Mesendoderm (in vitro differentiated cells): ENCODE data around the gene DCUN1D2.

ENCODE experiments used
- DNase-seq: peaks from one replicate; pipeline ENCODE4 v3.0.0; 2013
- H2AK5ac ChIP-seq: 2 replicates; pipeline ENCODE4 v1.6.1; 2013; ENCODE audit warnings: low read length, inconsistent platforms
- H2BK120ac ChIP-seq: 2 replicates; pipeline ENCODE4 v1.6.1; 2013; ENCODE audit warnings: low read depth, mild to moderate bottlenecking, low read length, moderate library complexity, mixed read lengths
- H2BK15ac ChIP-seq: replicated peaks from 2 replicates; pipeline ENCODE4 v1.6.1; 2013; ENCODE audit warnings: low read depth, mild to moderate bottlenecking, moderate library complexity
- H2BK5ac ChIP-seq: 2 replicates; pipeline ENCODE4 v1.6.1; 2013; ENCODE audit warnings: low read length, inconsistent platforms
- H3K18ac ChIP-seq: 2 replicates; pipeline ENCODE4 v1.6.1; 2013; ENCODE audit warnings: mild to moderate bottlenecking, low read length, mixed read lengths
- H3K23ac ChIP-seq: one replicate; pipeline ENCODE4 v1.6.1; 2013; ENCODE audit warnings: low read length
- H3K27ac ChIP-seq: 2 replicates; pipeline ENCODE4 v1.5.1; 2013; ENCODE audit warnings: low read depth, mild to moderate bottlenecking, inconsistent platforms, low read length, moderate library complexity
- H3K27me3 ChIP-seq: 2 replicates; pipeline ENCODE4 v1.6.1; 2013; ENCODE audit warnings: low read length, control low read depth, mild to moderate bottlenecking, inconsistent platforms; ENCODE audit not compliant: insufficient read depth, poor library complexity
- H3K36me3 ChIP-seq: 2 replicates; pipeline ENCODE4 v1.6.1; 2013; ENCODE audit warnings: low read length, inconsistent platforms; ENCODE audit not compliant: control insufficient read depth, insufficient read depth
- H3K4ac ChIP-seq: one replicate; pipeline ENCODE4 v1.6.1; 2013; ENCODE audit warnings: low read depth, mild to moderate bottlenecking, low read length, moderate library complexity
- H3K4me1 ChIP-seq: 2 replicates; pipeline ENCODE4 v1.6.1; 2013; ENCODE audit warnings: low read depth, low read length, inconsistent platforms; ENCODE audit not compliant: control insufficient read depth
- H3K4me2 ChIP-seq: 2 replicates; pipeline ENCODE4 v1.6.1; 2013; ENCODE audit warnings: low read length
- H3K4me3 ChIP-seq: 2 replicates; pipeline ENCODE4 v1.5.1; 2013; ENCODE audit warnings: mild to moderate bottlenecking, low read length
- H3K56ac ChIP-seq: one replicate; pipeline ENCODE4 v1.6.1; 2013; ENCODE audit warnings: low read length
- H3K79me1 ChIP-seq: 2 replicates; pipeline ENCODE4 v1.6.1; 2013; ENCODE audit warnings: low read length, inconsistent platforms
- H3K79me2 ChIP-seq: 2 replicates; pipeline ENCODE4 v1.6.1; 2013; ENCODE audit warnings: mild to moderate bottlenecking, low read length; ENCODE audit not compliant: control insufficient read depth, insufficient read depth
- H3K9ac ChIP-seq: 2 replicates; pipeline ENCODE4 v1.6.1; 2013; ENCODE audit warnings: low read length, inconsistent platforms
- H4K5ac ChIP-seq: one replicate; pipeline ENCODE4 v1.6.1; 2013; ENCODE audit warnings: low read length
- H4K8ac ChIP-seq: one replicate; pipeline ENCODE4 v1.6.1; 2013; ENCODE audit warnings: low read depth, mild to moderate bottlenecking, control low read depth, low read length, moderate library complexity
- WGBS: extraction: QIAGEN DNeasy Blood & Tissue Kit; methylation state at CpG from one replicate; pipeline ENCODE4 v1.1.7; 2013; ENCODE audit warnings: low lambda C conversion rate, missing lambda C conversion rate; ENCODE audit not compliant: insufficient coverage; ENCODE audit errors: extremely low coverage; 5-methylcytosine and 5-hydroxymethylcytosine counted together

Gene DCUN1D2

GRCh38 chr13:113507505-113508345, 17.2 kb upstream of the DCUN1D2 start:
- peaks cover 7% of the 10 kb centered on the region for H3K36me3 ChIP-seq
- no peak overlapping the region for H4K8ac ChIP-seq
- H3K27ac ChIP-seq, result no peak overlapping the region
- H2BK15ac ChIP-seq, result no peak overlapping the region
- H4K5ac ChIP-seq, result no peak overlapping the region
- no peaks in the 10 kb centered on the region for H3K27me3 ChIP-seq
- WGBS, result no CpG with 5 or more reads among the region's 21 CpGs
- no peak overlapping the region for H3K4me3 ChIP-seq
- H3K4ac ChIP-seq, result no peak overlapping the region
- no peak overlapping the region for H2BK5ac ChIP-seq
- H3K79me2 ChIP-seq, result no peaks in the 10 kb centered on the region
- DNase-seq, result peak; percentile 19
- H3K4me2 ChIP-seq, result no peak overlapping the region
- H3K56ac ChIP-seq, result no peak overlapping the region
- no peaks in the 10 kb centered on the region for H3K4me1 ChIP-seq
- peaks cover 10% of the 10 kb centered on the region for H3K79me1 ChIP-seq
- H3K18ac ChIP-seq, result no peak overlapping the region
- no peak overlapping the region for H2BK120ac ChIP-seq
- no peak overlapping the region for H3K9ac ChIP-seq
- H3K23ac ChIP-seq, result no peak overlapping the region
- no peak overlapping the region for H2AK5ac ChIP-seq

GRCh38 chr13:113506871-113507388, 16.4 kb upstream of the DCUN1D2 start:
- Histone ChIP-seq H3K36me3 (peaks cover 8% of the 10 kb centered on the region), H3K79me1 (peaks cover 10% of the 10 kb centered on the region), H2BK120ac (no peak overlapping the region), H2AK5ac (no peak overlapping the region), H3K27ac (no peak overlapping the region), H3K79me2 (no peaks in the 10 kb centered on the region), H4K8ac (no peak overlapping the region), H3K4me3 (no peak overlapping the region), H3K4me2 (no peak overlapping the region), H2BK15ac (no peak overlapping the region), H3K18ac (no peak overlapping the region), H4K5ac (no peak overlapping the region), H3K4ac (no peak overlapping the region), H3K27me3 (no peaks in the 10 kb centered on the region), H3K56ac (no peak overlapping the region), H2BK5ac (no peak overlapping the region), H3K23ac (no peak overlapping the region), H3K4me1 (no peaks in the 10 kb centered on the region), H3K9ac (no peak overlapping the region)
- no peak for DNase-seq
- WGBS, result no CpG with 5 or more reads among the region's 21 CpGs

DNA sequence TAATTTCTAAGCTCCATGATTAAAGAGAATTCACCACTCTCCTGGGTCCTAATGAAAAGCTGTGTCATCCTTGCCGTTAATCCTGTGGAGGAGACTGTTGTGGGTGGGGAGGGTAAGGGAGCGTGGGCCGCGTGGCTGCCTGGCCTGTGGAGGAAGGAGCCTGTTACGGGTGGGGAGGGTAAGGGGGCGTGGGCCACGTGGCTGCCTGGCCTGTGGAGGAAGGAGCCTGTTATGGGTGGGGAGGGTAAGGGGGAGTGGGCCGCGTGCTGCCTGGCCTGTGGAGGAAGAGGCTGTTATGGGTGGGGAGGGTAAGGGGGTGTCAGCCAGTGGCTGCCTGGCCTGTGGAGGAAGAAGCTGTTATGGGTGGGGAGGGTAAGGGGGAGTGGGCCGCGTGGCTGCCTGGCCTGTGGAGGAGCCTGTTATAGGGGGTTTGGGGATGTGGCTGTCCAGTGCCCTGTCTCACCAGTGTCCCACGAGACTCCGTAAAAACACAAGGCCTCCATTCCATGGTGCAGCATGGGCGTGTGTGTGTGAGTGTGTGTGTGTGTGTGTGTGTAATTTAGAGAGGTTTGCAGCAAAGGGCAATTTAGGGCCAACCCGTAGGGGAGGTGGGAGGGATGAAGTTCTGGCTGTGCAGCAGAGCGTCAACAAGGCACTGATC, 15.6 kb upstream of the DCUN1D2 start:
- no CpG with 5 or more reads among the region's 16 CpGs for WGBS

DNA sequence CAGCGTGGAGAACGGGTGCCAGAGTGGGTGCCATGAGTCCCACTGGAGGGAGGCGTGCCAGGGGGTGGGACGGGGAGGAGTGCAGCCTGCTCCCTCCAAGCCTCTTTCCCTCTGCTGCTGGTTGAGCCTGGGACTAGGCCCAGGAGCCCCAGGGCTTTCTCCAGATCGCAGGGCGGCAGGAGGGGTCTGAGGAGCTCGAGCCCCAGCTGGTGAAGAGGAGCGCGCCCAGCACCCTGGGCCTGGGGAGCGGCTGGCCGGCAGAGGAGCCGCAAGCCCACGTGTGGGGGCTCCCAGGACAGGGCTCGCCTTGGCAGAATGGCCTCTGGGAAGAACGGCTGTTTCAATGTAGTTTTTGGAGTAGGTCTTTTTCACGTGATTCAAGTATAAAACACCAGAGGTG, 12.2 kb upstream of the DCUN1D2 start:
- no peaks in the 10 kb centered on the region for H3K27me3 ChIP-seq
- no peaks in the 10 kb centered on the region for H3K79me1 ChIP-seq
- no CpG with 5 or more reads among the region's 16 CpGs for WGBS
- no peak overlapping the region for H2BK120ac ChIP-seq
- H3K27ac ChIP-seq, result no peak overlapping the region
- H3K56ac ChIP-seq, result no peak overlapping the region
- H2AK5ac ChIP-seq, result no peak overlapping the region
- H4K8ac ChIP-seq, result no peak overlapping the region
- H3K4ac ChIP-seq, result no peak overlapping the region
- H2BK5ac ChIP-seq, result no peak overlapping the region
- peaks cover 9% of the 10 kb centered on the region for H3K36me3 ChIP-seq
- H3K18ac ChIP-seq, result no peak overlapping the region
- no peak overlapping the region for H3K9ac ChIP-seq
- no peak overlapping the region for H3K4me2 ChIP-seq
- no peak overlapping the region for H4K5ac ChIP-seq
- H3K4me3 ChIP-seq, result no peak overlapping the region
- no peak for DNase-seq
- no peaks in the 10 kb centered on the region for H3K79me2 ChIP-seq
- no peak overlapping the region for H3K23ac ChIP-seq
- H3K4me1 ChIP-seq, result no peaks in the 10 kb centered on the region
- no peak overlapping the region for H2BK15ac ChIP-seq

More for the DNA sequence above, 15.6 kb upstream of the DCUN1D2 start:
- no peaks in the 10 kb centered on the region for H3K4me1 ChIP-seq
- H3K9ac ChIP-seq, result no peak overlapping the region
- no peak overlapping the region for H4K5ac ChIP-seq
- H3K4me2 ChIP-seq, result no peak overlapping the region
- peaks cover 12% of the 10 kb centered on the region for H3K36me3 ChIP-seq
- no peaks in the 10 kb centered on the region for H3K79me2 ChIP-seq
- no peak overlapping the region for H3K27ac ChIP-seq
- no peak overlapping the region for H2BK120ac ChIP-seq
- no peak overlapping the region for H3K4ac ChIP-seq
- no peak overlapping the region for H2AK5ac ChIP-seq
- H2BK5ac ChIP-seq, result no peak overlapping the region
- H2BK15ac ChIP-seq, result no peak overlapping the region
- no peak overlapping the region for H3K18ac ChIP-seq
- H3K23ac ChIP-seq, result no peak overlapping the region
- H3K56ac ChIP-seq, result no peak overlapping the region
- no peaks in the 10 kb centered on the region for H3K27me3 ChIP-seq
- no peak overlapping the region for H3K4me3 ChIP-seq
- peaks cover 10% of the 10 kb centered on the region for H3K79me1 ChIP-seq
- H4K8ac ChIP-seq, result no peak overlapping the region
- no peak for DNase-seq

DNA sequence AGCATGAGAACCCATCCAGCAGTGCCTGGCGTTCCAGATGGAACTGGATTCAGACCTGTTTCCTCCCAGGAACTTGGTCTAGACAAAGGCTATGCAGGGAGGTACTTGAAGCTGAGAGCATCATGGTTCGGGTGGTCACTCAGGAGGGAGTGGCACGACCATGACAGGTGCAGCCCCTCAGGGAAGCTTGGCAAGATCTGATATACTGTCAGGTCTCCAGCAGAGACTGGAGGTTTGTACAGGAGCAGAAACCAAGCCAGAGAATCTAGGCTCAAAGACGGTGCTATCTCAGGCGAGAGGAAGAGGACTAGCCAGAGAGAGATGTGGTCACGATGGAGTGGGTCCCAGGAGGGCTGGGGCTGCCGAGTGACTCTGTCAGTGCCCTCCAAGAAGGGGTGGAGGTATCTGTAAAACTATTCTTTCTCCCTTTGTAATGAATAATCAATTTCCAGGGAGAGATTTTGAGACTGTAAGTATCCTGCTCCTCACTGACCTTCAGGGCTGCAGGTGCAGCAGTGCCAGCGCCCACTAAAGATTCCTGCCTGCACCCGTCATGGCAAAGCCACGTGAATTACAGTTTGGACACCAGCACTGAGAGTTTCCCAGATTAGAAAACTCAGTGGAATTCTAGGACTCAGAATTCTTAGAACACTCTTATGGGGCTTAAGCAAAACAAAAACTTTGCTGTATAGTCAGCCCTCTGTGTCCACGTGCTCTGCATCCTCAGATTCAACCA, 10.2 kb upstream of the DCUN1D2 start:
- Histone ChIP-seq H3K36me3 (peaks cover 13% of the 10 kb centered on the region), H3K18ac (no peak overlapping the region), H2BK120ac (no peak overlapping the region), H2AK5ac (no peak overlapping the region), H3K4me1 (peaks cover under 1% of the 10 kb centered on the region), H3K79me2 (peaks cover 9% of the 10 kb centered on the region), H2BK15ac (no peak overlapping the region), H3K56ac (no peak overlapping the region), H3K79me1 (peaks cover 9% of the 10 kb centered on the region), H3K4me3 (no peak overlapping the region), H3K27me3 (no peaks in the 10 kb centered on the region), H3K23ac (no peak overlapping the region), H4K5ac (no peak overlapping the region), H3K9ac (no peak overlapping the region), H3K4me2 (no peak overlapping the region), H3K27ac (no peak overlapping the region), H4K8ac (no peak overlapping the region), H2BK5ac (no peak overlapping the region), H3K4ac (no peak overlapping the region)
- WGBS, result no CpG with 5 or more reads among the region's 11 CpGs
- no peak for DNase-seq
